ACC112 (cell line): ENCODE measurements around the gene NLRP1.

Source experiments
- H2AFZ ChIP-seq: fragments of 200-600 bp; sonication (generic); one replicate; pipeline ENCODE4 v1.6.0; 2017; ENCODE audit warnings: antibody characterized with exemption, low read length; ENCODE audit not compliant: unreplicated experiment
- H3K27ac ChIP-seq: fragments of 200-600 bp; sonication (generic); 2 replicates; pipeline ENCODE4 v1.5.1; 2014; ENCODE audit warnings: low read depth, mild to moderate bottlenecking, antibody characterized with exemption, low read length, moderate library complexity
- H3K27me3 ChIP-seq: fragments of 200-600 bp; sonication (generic); 2 replicates; pipeline ENCODE4 v1.6.1; 2014; ENCODE audit warnings: mild to moderate bottlenecking, antibody characterized with exemption, low read length, moderate library complexity, mixed read lengths; ENCODE audit not compliant: insufficient read depth
- H3K36me3 ChIP-seq: fragments of 200-600 bp; sonication (generic); 2 replicates; pipeline ENCODE4 v1.6.1; 2016; ENCODE audit warnings: mild to moderate bottlenecking, antibody characterized with exemption, low read length, moderate library complexity, mixed read lengths; ENCODE audit not compliant: insufficient read depth
- H3K4me1 ChIP-seq: fragments of 200-600 bp; sonication (generic); one replicate; pipeline ENCODE4 v1.6.1; 2016; ENCODE audit warnings: low read length, mixed read lengths; ENCODE audit not compliant: insufficient read depth, unreplicated experiment, control insufficient read depth
- H3K4me3 ChIP-seq: fragments of 200-600 bp; sonication (generic); 2 replicates; pipeline ENCODE4 v1.5.1; 2014; ENCODE audit warnings: mild to moderate bottlenecking, low read depth, low read length
- H3K79me2 ChIP-seq: fragments of 200-600 bp; sonication (generic); one replicate; pipeline ENCODE4 v1.6.0; 2016; ENCODE audit warnings: low read length; ENCODE audit not compliant: control insufficient read depth, unreplicated experiment, insufficient read depth

NLRP1 gene

DNA sequence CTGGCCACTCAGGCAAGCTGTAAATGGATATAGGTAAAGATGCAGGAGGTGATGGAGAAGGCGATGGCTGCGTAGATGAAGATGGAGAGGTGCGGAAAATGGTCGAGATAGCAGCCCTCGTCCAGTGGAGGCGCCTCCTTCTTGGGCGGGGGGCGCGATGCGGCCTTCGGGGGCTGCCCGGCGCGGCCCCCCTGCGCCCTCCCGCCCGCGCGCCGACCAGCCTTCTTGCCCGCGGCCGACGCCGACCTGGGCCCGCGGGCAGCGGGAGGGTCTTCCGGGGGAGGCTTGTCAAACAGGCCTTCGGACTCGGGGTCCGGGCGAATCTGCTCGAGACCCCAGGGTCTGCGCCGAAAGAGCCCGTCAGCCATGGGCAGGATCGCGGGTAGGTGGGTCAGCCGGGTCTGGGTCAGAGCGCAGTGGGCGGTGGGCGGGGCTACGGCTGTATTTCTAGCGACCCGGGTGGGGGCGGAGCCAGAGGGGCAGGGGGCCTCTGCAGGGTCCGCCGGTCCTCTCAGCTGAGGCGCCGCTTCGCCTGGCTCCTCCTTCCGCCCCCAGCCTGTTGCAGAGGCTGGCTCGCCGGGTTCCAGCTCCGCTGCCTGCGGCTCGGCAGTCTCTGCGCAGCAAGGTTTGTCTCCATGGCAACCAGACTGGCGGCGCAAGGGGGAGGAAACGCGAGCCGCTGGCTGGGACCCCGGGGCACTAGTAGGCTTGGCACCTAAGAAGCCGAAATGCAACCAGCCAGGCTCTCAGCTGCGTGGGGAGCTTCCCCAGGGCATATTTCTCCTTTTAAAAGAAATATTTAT, 83.5 kb downstream of the NLRP1 start:
- Histone ChIP-seq H3K4me1 (no peaks in the 10 kb centered on the region), H3K27me3 (no peaks in the 10 kb centered on the region), H3K36me3 (no peaks in the 10 kb centered on the region), H3K79me2 (no peaks in the 10 kb centered on the region), H2AFZ (peak overlapping the region; percentile 64), H3K27ac (no peak overlapping the region), H3K4me3 (peak overlapping the region; percentile 82)

DNA sequence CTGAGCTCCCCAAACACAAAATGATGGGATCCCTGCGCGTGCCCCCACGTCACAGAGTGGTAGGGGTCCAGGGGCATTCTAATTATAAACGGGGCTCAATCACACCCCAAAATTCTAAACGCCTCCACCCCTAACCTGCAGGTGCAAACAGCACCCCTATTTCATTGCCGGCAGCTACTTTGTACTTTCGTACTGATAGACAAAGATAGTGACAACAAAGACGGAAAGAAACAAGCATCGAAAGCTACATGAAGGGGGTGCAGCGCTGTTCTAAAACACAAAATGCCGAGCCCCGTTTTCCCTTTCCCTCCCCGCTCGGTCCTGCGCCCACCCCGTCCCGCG, 84.1 kb downstream of the NLRP1 start:
- Histone ChIP-seq H3K36me3 (no peaks in the 10 kb centered on the region), H3K27me3 (no peaks in the 10 kb centered on the region), H3K27ac (no peak overlapping the region), H2AFZ (peak overlapping the region; percentile 64), H3K79me2 (no peaks in the 10 kb centered on the region), H3K4me3 (peak overlapping the region; percentile 82), H3K4me1 (no peaks in the 10 kb centered on the region)

DNA sequence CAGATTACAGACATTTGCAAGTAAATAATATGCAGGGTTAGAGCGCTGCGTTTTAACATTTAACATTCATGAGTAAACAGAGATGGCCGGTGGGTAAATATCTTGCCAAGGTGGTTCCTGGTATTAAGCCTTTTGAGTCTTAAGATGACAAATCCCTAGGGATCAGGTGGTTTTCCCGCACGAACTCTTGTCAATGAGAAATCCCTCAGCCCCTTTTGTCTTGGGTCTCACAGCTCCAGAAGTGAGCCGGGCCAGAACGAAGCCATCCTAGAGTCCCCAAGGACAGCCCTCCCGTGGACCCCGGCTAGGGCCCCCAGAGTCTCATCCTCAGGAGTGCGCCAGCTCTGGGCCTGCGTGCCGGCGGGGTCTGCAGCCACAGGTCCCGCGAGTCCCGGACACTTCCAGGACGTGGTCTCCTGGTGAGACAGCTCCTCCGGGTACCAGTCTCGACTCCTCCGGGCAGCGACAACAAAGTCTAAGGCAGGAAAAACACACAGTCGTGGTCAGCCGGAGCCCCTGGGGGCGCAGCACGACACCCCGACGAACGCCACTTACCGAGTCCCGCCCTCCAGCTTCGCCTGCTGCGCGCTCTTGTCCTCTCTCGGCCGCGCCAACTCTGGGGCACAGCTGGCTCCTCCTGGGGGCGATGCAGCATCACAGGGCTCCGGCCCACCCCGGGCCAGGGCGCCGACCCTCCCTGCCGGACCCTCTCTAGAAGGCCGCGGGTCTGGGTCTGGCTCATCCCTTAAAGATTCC, 84.7 kb downstream of the NLRP1 start:
- no peaks in the 10 kb centered on the region for H3K79me2 ChIP-seq
- no peaks in the 10 kb centered on the region for H3K27me3 ChIP-seq
- no peak overlapping the region for H2AFZ ChIP-seq
- no peaks in the 10 kb centered on the region for H3K36me3 ChIP-seq
- no peak overlapping the region for H3K27ac ChIP-seq
- H3K4me3 ChIP-seq: peak overlapping the region; percentile 82
- no peaks in the 10 kb centered on the region for H3K4me1 ChIP-seq

DNA sequence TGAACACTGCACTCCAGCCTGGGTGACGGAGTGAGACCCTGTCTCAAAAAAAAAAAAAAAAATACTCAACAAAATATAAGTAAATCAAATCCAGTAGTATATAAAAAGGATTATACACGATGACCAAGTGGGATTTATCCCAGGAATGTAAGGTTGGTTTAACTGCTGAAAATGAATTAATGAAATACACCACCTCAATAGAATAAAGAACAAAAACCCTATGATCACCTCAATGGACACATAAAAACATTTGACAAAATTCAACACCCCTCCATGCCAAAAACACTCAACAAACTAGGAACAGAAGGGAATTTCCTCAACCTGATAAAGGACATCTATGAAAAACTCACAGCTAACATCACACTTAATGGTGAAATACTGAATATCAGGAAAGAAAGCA, 91.3 kb downstream of the NLRP1 start:
- H2AFZ ChIP-seq: no peak overlapping the region
- no peak overlapping the region for H3K27ac ChIP-seq
- H3K27me3 ChIP-seq: no peaks in the 10 kb centered on the region
- peaks cover 22% of the 10 kb centered on the region for H3K36me3 ChIP-seq
- H3K4me1 ChIP-seq: peaks cover 3% of the 10 kb centered on the region
- H3K79me2 ChIP-seq: peaks cover 14% of the 10 kb centered on the region
- H3K4me3 ChIP-seq: no peak overlapping the region

DNA sequence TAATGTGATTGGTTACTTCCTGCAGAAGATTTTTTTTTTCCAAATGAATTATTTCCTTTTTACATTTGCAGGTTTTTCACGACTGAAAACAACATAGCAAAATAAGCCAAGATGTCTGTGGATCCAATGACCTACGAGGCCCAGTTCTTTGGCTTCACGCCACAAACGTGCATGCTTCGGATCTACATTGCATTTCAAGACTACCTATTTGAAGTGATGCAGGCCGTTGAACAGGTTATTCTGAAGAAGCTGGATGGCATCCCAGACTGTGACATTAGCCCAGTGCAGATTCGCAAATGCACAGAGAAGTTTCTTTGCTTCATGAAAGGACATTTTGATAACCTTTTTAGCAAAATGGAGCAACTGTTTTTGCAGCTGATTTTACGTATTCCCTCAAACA, 95.6 kb downstream of the NLRP1 start:
- Histone ChIP-seq H3K79me2 (peaks cover 47% of the 10 kb centered on the region), H3K27me3 (no peaks in the 10 kb centered on the region), H3K4me3 (no peak overlapping the region), H3K27ac (no peak overlapping the region), H3K36me3 (peaks cover 31% of the 10 kb centered on the region), H3K4me1 (peaks cover 18% of the 10 kb centered on the region), H2AFZ (no peak overlapping the region)

DNA sequence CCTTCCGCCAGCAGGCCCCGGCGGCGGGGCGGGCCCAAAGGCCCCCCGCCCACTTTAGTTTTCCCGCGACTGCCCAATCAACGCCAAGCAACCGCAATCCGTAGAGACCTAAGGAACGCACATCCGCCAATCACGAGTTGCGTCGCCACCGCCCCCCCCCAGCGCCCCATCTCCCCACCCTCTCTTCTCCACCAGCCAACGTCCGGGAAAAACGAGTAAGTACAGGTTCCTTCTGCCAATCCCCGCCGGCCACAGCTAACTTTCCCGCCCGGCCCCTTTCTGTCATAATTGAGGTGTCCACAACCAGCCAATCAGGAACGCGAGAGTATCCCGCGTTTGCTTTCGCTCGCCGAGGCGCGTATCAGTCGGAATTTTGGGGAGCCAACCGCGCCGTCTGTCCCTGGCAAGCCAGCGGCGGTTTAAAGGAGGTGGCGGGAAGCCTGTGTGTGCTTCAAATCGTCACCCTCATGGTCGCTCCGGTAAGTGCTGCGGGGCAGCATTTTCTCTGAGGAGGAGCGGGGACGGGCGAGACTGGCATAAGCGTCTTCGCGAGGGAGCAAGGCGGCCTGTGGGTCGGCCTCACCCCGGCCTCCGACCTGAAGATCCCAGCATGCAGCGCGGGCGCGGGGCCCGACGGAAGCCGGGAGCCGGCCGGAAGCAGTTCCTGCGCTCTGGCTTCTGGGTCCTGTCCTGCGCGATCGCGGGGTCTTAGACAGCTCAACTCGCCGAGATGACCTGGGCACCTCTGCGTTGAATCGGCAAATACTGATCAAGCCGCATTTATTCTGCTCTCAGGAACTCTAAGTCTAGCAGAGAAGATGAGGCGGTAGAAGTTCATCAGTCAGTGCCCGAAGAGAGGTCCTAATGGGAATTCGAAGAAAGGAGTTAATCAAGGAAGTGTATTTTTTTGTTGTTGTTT, 97.8 kb downstream of the NLRP1 start, which contains the start of gene MIS12:
MIS12 (plus strand) TSS at position 361 of the 919 bp plus-strand sequence. CDS start 2,297 bp downstream, outside the sequence.
- Histone ChIP-seq H2AFZ (peak within 1 kb of the TSS; percentile 96), H3K36me3 (peaks cover 45% of the 10 kb centered on the region), H3K27ac (peak within 1 kb of the TSS; percentile 100), H3K79me2 (peaks cover 60% of the 10 kb centered on the region), H3K4me1 (peaks cover 18% of the 10 kb centered on the region), H3K4me3 (peak within 1 kb of the TSS; percentile 92), H3K27me3 (no peaks in the 10 kb centered on the region)

DNA sequence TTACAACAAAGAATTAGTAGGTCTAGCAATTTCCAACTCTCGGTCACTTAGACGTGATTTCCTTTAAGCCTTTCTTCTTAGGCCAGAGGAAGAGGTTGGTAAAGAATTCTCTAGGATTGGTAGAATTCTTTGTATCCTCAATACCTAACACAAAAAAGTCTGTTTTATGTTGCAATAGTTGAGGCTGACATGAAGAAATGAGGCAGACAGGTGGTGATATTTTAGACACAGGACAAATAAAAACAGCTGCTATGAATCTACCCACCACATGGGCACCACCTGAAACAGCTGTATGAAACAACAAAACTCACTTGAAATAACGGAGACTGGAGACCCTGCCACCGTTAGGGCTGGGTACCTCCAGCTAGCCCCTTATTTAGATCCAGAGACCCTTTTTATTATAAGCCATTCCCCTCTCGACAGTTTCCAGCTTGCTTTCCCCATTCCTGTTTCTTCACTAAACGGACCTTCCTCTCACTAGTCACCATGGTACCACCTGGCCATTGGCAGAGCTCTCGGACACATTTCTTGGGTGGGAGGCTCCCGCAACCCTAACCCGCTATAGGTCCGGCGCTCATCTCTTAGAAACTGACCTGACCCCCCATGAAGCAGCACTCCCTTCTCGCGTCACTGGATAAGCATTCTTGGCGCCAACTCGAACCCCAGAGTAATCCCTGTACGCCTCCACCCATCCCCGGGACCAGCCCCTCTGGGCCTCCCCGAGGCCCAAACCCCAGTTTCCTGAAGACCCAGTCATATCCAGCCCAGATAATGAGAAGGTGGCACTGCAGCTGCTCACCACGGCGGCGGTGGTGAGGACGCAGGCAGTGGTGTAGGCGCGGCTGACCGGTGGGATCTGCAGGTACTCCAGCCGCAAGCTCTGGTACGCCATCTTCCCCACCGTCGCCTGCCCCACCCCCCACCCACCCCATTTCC, 98.8 kb downstream of the NLRP1 start, which contains the start of gene DERL2:
DERL2 (minus strand) TSS at position 909 of the 936 bp plus-strand sequence; CDS start at position 892, 17 bp downstream.
- H3K36me3 ChIP-seq: peaks cover 51% of the 10 kb centered on the region
- peaks cover 60% of the 10 kb centered on the region for H3K79me2 ChIP-seq
- H3K27ac ChIP-seq: peak within 1 kb of the TSS; percentile 100
- peaks cover 18% of the 10 kb centered on the region for H3K4me1 ChIP-seq
- H3K27me3 ChIP-seq: no peaks in the 10 kb centered on the region
- peak within 1 kb of the TSS; percentile 96 for H2AFZ ChIP-seq
- peak within 1 kb of the TSS; percentile 92 for H3K4me3 ChIP-seq

DNA sequence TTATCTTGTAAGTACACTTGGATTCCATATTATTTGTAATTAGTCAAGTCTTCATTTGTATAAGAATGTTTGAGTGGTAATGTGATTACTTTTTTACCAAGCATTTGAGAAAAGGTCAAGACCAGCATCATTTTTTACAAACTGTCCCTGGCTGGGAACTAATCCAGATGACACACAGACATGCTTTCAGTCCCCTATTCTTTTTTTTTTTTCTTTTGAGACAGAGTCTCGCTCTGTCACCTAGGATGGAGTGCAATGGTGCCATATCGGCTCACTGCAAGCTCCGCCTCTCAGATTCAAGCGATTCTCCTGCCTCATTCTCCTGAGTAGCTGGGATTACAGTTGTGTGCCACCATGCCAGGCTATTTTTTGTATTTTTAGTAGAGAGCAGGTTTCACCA, 102.9 kb downstream of the NLRP1 start:
- Histone ChIP-seq H3K27ac (no peak overlapping the region), H3K4me1 (peaks cover 9% of the 10 kb centered on the region), H3K36me3 (peaks cover 63% of the 10 kb centered on the region), H3K27me3 (no peaks in the 10 kb centered on the region), H3K4me3 (no peak overlapping the region), H3K79me2 (peaks cover 35% of the 10 kb centered on the region), H2AFZ (no peak overlapping the region)

DNA sequence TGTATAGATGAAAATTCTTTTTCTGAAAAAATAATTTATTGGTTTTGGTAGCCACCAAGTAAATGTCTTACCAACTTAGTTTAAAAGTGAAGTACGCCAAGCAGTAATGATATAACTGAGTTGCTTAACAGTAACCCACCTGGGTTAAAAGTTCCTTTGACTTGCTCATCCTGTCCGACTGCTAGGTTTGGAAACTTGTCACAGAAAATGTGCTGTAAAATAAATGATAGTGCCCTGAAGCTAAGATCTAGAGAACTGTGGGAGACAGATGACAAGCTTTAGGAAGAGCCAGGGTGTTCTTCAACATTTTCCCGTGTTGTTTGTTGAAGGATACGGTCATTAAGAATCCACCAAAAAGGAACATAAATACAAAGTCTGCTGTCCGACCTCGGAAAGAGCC, 103.3 kb downstream of the NLRP1 start:
- H3K4me1 ChIP-seq: peaks cover 9% of the 10 kb centered on the region
- H3K27ac ChIP-seq: no peak overlapping the region
- H3K27me3 ChIP-seq: no peaks in the 10 kb centered on the region
- peaks cover 35% of the 10 kb centered on the region for H3K79me2 ChIP-seq
- H3K4me3 ChIP-seq: no peak overlapping the region
- peaks cover 63% of the 10 kb centered on the region for H3K36me3 ChIP-seq
- no peak overlapping the region for H2AFZ ChIP-seq
